ENCODE results near the gene AKAP11.

Gene AKAP11

DNA sequence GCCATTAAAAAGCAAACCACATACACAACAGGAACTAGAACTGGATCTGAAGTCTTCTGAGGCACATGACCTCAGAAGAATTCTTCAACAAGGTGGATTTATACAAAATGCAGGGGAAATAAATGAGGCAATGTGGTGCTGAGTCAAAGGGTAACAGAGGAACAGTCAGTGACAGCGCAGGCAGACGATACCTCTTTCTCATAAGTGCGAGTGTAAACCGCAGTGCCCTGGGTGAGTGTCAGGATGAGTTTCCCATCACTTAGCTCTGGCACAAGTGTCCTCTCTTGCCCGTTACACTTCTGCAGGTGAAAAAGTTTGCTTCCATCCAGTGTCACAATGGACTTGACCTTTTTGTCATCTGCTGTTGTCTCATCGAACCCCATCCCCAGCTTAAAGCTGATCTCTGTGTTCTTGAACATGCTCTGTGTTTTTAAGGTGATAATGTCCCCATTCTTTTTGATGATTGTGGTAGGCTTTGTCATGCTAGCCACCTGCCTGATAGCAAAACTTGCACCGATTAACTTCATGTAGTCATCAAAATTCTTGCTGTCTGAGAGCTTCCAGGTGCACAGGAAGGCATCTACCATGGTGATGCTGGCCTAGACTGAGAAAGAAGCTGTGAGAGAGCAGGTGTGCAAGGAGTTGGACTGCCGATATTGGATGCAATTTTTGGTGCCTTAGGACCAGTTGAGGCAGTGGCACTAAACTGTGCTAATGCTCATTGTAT is 97.3 kb downstream of the AKAP11 start:
- H3K9me3 ChIP-seq (ENCODE audit: control insufficient read depth in 2 of 2, low read length in 2 of 2): no peaks in the 10 kb centered on the region
- no peaks in the 10 kb centered on the region for H3K36me3 ChIP-seq (ENCODE audit: control insufficient read depth in 2 of 2, insufficient read depth in 2 of 2, low read length in 2 of 2)
- no peaks in the 10 kb centered on the region for H3K27me3 ChIP-seq (ENCODE audit: control insufficient read depth in 2 of 2, insufficient read depth in 2 of 2, low read length in 2 of 2)
- H3K9ac ChIP-seq (ENCODE audit: low read depth in 1 of 2, low read length in 2 of 2): no peak overlapping the region
- no peaks in the 10 kb centered on the region for H3K4me1 ChIP-seq (ENCODE audit: control insufficient read depth in 2 of 2, insufficient read depth in 2 of 2, low read length in 2 of 2)
- no peak overlapping the region for H3K27ac ChIP-seq (ENCODE audit: low read depth in 2 of 2, low read length in 2 of 2)
- no peak overlapping the region for H3K4me3 ChIP-seq (ENCODE audit: low read length in 2 of 2)

DNA sequence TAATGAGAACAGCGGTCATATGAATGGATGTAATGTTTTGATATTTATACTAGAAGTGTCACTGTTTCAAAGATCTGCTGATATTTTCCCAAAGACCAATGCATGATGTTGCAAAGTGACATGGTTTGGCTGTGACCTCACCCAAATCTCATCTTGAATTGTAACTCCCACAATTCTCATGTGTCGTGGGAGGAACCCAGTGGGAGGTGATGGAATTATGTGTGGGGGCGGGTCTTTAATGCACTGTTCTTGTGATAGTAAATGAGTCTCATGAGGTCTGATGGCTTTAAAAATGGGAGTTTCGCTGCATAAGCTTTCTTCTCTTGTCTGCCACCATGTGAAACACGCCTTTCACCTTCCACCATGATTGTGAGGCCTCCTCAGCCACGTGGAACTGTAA is 98.3 kb downstream of the AKAP11 start:
- Histone ChIP-seq H3K9ac (ENCODE audit: low read depth in 1 of 2, low read length in 2 of 2) (no peak overlapping the region), H3K9me3 (ENCODE audit: control insufficient read depth in 2 of 2, low read length in 2 of 2) (no peaks in the 10 kb centered on the region), H3K27me3 (ENCODE audit: control insufficient read depth in 2 of 2, insufficient read depth in 2 of 2, low read length in 2 of 2) (no peaks in the 10 kb centered on the region), H3K4me3 (ENCODE audit: low read length in 2 of 2) (no peak overlapping the region), H3K27ac (ENCODE audit: low read depth in 2 of 2, low read length in 2 of 2) (no peak overlapping the region), H3K4me1 (ENCODE audit: control insufficient read depth in 2 of 2, insufficient read depth in 2 of 2, low read length in 2 of 2) (no peaks in the 10 kb centered on the region), H3K36me3 (ENCODE audit: control insufficient read depth in 2 of 2, insufficient read depth in 2 of 2, low read length in 2 of 2) (no peaks in the 10 kb centered on the region)
